Caco-2 (cell line): ENCODE data around the gene FAM118A. TPM values are rescaled to one million over a fixed set of nuclear protein-coding genes. Genes with fewer than 3 reads are reported as not detected.
"Not testable (repeated sequence)": the region's sequence is repeated elsewhere in the genome, so short reads cannot be mapped to it uniquely, and the experiment has no call there.

Experiments used
- BruUV-seq: library from RNA; stranded (reverse); fragments of 400-500 nt; replicated peaks from 2 replicates; lab custom pipeline; 2021; lab: Mats Ljungman, UMichigan
- CTCF ChIA-PET: fragments of 300-600 bp; sonication (Branson Sonifier 250); formaldehyde crosslinking; loops from one replicate; lab custom pipeline; 2022; ENCODE audit warnings: antibody characterized with exemption; lab: Charles Lee
- POLR2A ChIA-PET: fragments of 300-600 bp; sonication (Branson Sonifier 250); formaldehyde crosslinking; loops from one replicate; lab custom pipeline; 2022; ENCODE audit warnings: antibody characterized with exemption; lab: Charles Lee
- DNase-seq, 2 experiments: peaks; one replicate each; pipeline versions ENCODE4 v3.0.0 to v3.0.0-alpha.2; 2020 to 2022
- H3K27me3 ChIP-seq: replicated peaks from 2 replicates; pipeline ENCODE4 v1.6.0; 2011; ENCODE audit warnings: low read length; ENCODE audit not compliant: control insufficient read depth, insufficient read depth
- H3K36me3 ChIP-seq: 2 replicates; pipeline ENCODE4 v1.5.1; 2011; ENCODE audit warnings: low read length; ENCODE audit not compliant: control insufficient read depth, insufficient read depth
- H3K4me1 ChIP-seq: fragments of 250-450 bp; sonication (Bioruptor Pico); 2 replicates; pipeline ENCODE4 v1.5.1; 2020; ENCODE audit warnings: mild to moderate bottlenecking
- H3K4me3 ChIP-seq: 2 replicates; pipeline ENCODE4 v1.5.1; 2011; ENCODE audit warnings: low read depth, mild to moderate bottlenecking, control low read depth, low read length
- H3K9me3 ChIP-seq: fragments of 250-450 bp; sonication (Bioruptor Pico); 2 replicates; pipeline ENCODE4 v1.5.1; 2020; ENCODE audit warnings: mild to moderate bottlenecking, moderate library complexity
- H3K27ac Mint-ChIP-seq: one replicate; pipeline ENCODE4 v1.8.0; 2022; ENCODE audit warnings: mixed read lengths; ENCODE audit not compliant: unreplicated experiment
- H3K27me3 Mint-ChIP-seq: one replicate; pipeline ENCODE4 v1.8.0; 2022; ENCODE audit warnings: mixed read lengths; ENCODE audit not compliant: insufficient read depth, unreplicated experiment
- H3K36me3 Mint-ChIP-seq: one replicate; pipeline ENCODE4 v1.8.0; 2022; ENCODE audit warnings: mild to moderate bottlenecking, mixed read lengths; ENCODE audit not compliant: insufficient read depth, unreplicated experiment
- H3K4me1 Mint-ChIP-seq: one replicate; pipeline ENCODE4 v1.8.0; 2022; ENCODE audit warnings: low read depth, mixed read lengths; ENCODE audit not compliant: unreplicated experiment
- H3K4me3 Mint-ChIP-seq: one replicate; pipeline ENCODE4 v1.8.0; 2022; ENCODE audit warnings: mild to moderate bottlenecking, moderate library complexity, mixed read lengths; ENCODE audit not compliant: unreplicated experiment
- H3K9me3 Mint-ChIP-seq: one replicate; pipeline ENCODE4 v1.8.0; 2022; ENCODE audit warnings: mixed read lengths; ENCODE audit not compliant: unreplicated experiment
- CTCF ChIP-seq, 2 experiments: fragments of 200-600 bp in 1 of 2; IDR thresholded peaks; 1 replicate in 1 of 2; 2 replicates in 1 of 2; pipeline versions ENCODE4 v1.5.1 to v1.8.0; 2011 to 2022; ENCODE audit warnings: antibody characterized with exemption in 1 of 2, control low read depth in 1 of 2, inconsistent platforms in 1 of 2, low read depth in 1 of 2, low read length in 1 of 2, mild to moderate bottlenecking in 1 of 2, moderate library complexity in 1 of 2; ENCODE audit not compliant: insufficient read depth in 1 of 2, severe bottlenecking in 1 of 2, unreplicated experiment in 1 of 2
- intact Hi-C: fragments of 100-400 bp; cut with micrococcal nuclease; formaldehyde crosslinking; loops from one replicate; pipeline ENCODE4 v1.10.0; 2022; ENCODE audit not compliant: unreplicated experiment
- total RNA-seq: library from RNA; stranded (reverse); gene quantifications from 2 replicates; pipeline ENCODE4 v1.2.3, GENCODE V29; 2022

The FAM118A gene
- total RNA-seq, 1 experiment from 2014 or later: 120 TPM

- no peaks in the 10 kb centered on the region for H3K9me3 ChIP-seq
- Mint-ChIP-seq H3K36me3 (peaks cover 60% of the 10 kb centered on the region), H3K27me3 (no peaks in the 10 kb centered on the region), H3K27ac (no peak overlapping the region), H3K4me3 (no peak overlapping the region), H3K9me3 (no peaks in the 10 kb centered on the region), H3K4me1 (peaks cover 11% of the 10 kb centered on the region)
- no peak for TF ChIP-seq CTCF (IDR thresholded peaks at IDR 0.05; ENCODE audit: insufficient read depth in 1 of 2, low read depth in 1 of 2, low read length in 1 of 2, severe bottlenecking in 1 of 2, unreplicated experiment in 1 of 2)
- H3K4me3 ChIP-seq: no peak overlapping the region
- no peak for DNase-seq
- no TSS peak for BruUV-seq
- H3K36me3 ChIP-seq: peaks cover 13% of the 10 kb centered on the region
- H3K4me1 ChIP-seq: no peaks in the 10 kb centered on the region; the same call in 1 of the 2 replicates
- ChIA-PET POLR2A (no interaction called here), CTCF (no interaction called here)
- intact Hi-C loops: no loop called here
- H3K27me3 ChIP-seq: no peaks in the 10 kb centered on the region
Observed at GRCh38 chr22:45323695-45324094, 14.0 kb downstream of the FAM118A start.

- intact Hi-C loops: no loop called here
Observed at GRCh38 chr22:45324311-45324711, 14.6 kb downstream of the FAM118A start.

GRCh38 chr22:45328261-45328660 is 18.5 kb downstream of the FAM118A start:
- DNase-seq, H3K4me1 ChIP-seq, H3K4me1 Mint-ChIP-seq, H3K27me3 Mint-ChIP-seq, H3K27me3 ChIP-seq, BruUV-seq, POLR2A ChIA-PET, intact Hi-C loops, H3K4me3 ChIP-seq, H3K9me3 Mint-ChIP-seq, H3K4me3 Mint-ChIP-seq, H3K9me3 ChIP-seq, H3K27ac Mint-ChIP-seq: not testable (repeated sequence)
- CTCF ChIA-PET: interaction anchor here (0.8 kb wide), 1 partner anchor 41 kb away, joined by 3 read pairs; no protein-coding TSS in a partner anchor
- H3K36me3 Mint-ChIP-seq: peaks cover 71% of the 10 kb centered on the region
- H3K36me3 ChIP-seq: peaks cover 13% of the 10 kb centered on the region; the same call in 1 of the 2 replicates

More at GRCh38 chr22:45324311-45324711, 14.6 kb downstream of the FAM118A start:
- Mint-ChIP-seq H3K4me3 (no peak overlapping the region), H3K27ac (no peak overlapping the region), H3K9me3 (no peaks in the 10 kb centered on the region), H3K4me1 (peaks cover 4% of the 10 kb centered on the region), H3K36me3 (peaks cover 60% of the 10 kb centered on the region), H3K27me3 (no peaks in the 10 kb centered on the region)
- Histone ChIP-seq H3K4me3 (no peak overlapping the region), H3K36me3 (peaks cover 13% of the 10 kb centered on the region), H3K4me1 (no peaks in the 10 kb centered on the region), H3K9me3 (no peaks in the 10 kb centered on the region), H3K27me3 (no peaks in the 10 kb centered on the region)
- no TSS peak for BruUV-seq
- ChIA-PET CTCF (no interaction called here), POLR2A (no interaction called here)
- no peak for DNase-seq
- no peak for TF ChIP-seq CTCF (IDR thresholded peaks at IDR 0.05; ENCODE audit: insufficient read depth in 1 of 2, low read depth in 1 of 2, low read length in 1 of 2, severe bottlenecking in 1 of 2, unreplicated experiment in 1 of 2)
